Peyer's patch (tissue), 4 donors: ENCODE measurements around the gene GAD1. TPM values are rescaled to one million over a fixed set of nuclear protein-coding genes. Genes with fewer than 3 reads are reported as not detected.

Source experiments
- DNase-seq, 3 donors: peaks; one replicate each; pipeline ENCODE4 v3.0.0-alpha.2; 2017 to 2019
- H3K27ac ChIP-seq, 4 donors: fragments of 200-600 bp; sonication (generic); one replicate each; pipeline ENCODE4 v1.5.1; 2016 to 2019
- H3K27me3 ChIP-seq, 2 donors: fragments of 200-600 bp; sonication (generic); one replicate each; pipeline ENCODE4 v1.5.1; 2019
- H3K36me3 ChIP-seq, 3 donors: fragments of 200-600 bp; sonication (generic); one replicate each; pipeline ENCODE4 v1.5.1; 2016 to 2019
- H3K4me1 ChIP-seq, 4 donors: fragments of 200-600 bp; sonication (generic); one replicate each; pipeline ENCODE4 v1.5.1; 2016 to 2019
- H3K4me3 ChIP-seq, 4 donors: fragments of 200-600 bp; sonication (generic); 1 replicate in 3 of 4; 2 replicates in 1 of 4; pipeline ENCODE4 v1.5.1; 2016 to 2019; ENCODE audit warnings: mild to moderate bottlenecking in 1 of 4
- H3K9me3 ChIP-seq, 4 donors: fragments of 200-600 bp; sonication (generic); one replicate each; pipeline ENCODE4 v1.5.1; 2016 to 2019; ENCODE audit warnings: mild to moderate bottlenecking in 1 of 4
- CTCF ChIP-seq, 6 experiments: fragments of 450-650 bp in 4 of 6; fragments of 200-600 bp in 2 of 6; sonication (generic) in 1 of 6; IDR thresholded peaks; one replicate each; pipeline ENCODE4 v1.5.1; 2017 to 2019; ENCODE audit warnings: antibody characterized with exemption in 6 of 6, mild to moderate bottlenecking in 3 of 6, moderate library complexity in 1 of 6
- POLR2A ChIP-seq, 2 donors: fragments of 450-650 bp; IDR thresholded peaks; one replicate each; pipeline ENCODE4 v1.5.1; 2017; ENCODE audit warnings: antibody characterized with exemption in 2 of 2, mild to moderate bottlenecking in 2 of 2, moderate library complexity in 2 of 2
- total RNA-seq, 4 donors: library from RNA; depleted of rRNA; stranded (reverse); fragments of >200 nt; gene quantifications; one replicate each; pipeline ENCODE4 v1.1.0, GENCODE V29; 2016

GAD1 gene
- total RNA-seq, 4 donors from 2014 or later, result not detected

DNA sequence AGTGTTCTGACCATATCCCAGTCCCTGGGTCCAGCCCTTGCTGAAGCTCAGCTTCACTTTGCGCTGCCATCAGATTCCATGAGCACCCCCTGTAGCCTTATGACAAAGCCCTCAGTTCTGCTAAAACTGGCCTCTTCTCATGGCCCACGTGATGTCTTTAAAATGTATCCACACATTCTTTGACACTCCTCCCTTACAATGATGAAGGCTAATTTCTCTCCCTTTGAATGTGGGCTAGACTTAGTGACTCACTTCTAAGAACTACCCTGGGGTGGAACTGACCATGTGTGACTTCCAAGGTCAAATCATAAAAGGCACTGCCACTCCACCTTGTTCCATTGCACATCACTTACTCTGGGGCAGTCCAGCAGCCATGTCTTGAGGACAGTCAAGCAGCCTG is 67.0 kb downstream of the GAD1 start:
- H3K4me1 ChIP-seq, result no peaks in the 10 kb centered on the region
- no peaks in the 10 kb centered on the region for H3K36me3 ChIP-seq
- no peak for DNase-seq
- no peak overlapping the region for H3K4me3 ChIP-seq
- H3K27me3 ChIP-seq, result no peaks in the 10 kb centered on the region
- TF ChIP-seq POLR2A (IDR thresholded peaks at IDR 0.05) (no peak), CTCF (IDR thresholded peaks at IDR 0.05) (no peak)
- H3K9me3 ChIP-seq, result no peaks in the 10 kb centered on the region
- H3K27ac ChIP-seq, result no peak overlapping the region

DNA sequence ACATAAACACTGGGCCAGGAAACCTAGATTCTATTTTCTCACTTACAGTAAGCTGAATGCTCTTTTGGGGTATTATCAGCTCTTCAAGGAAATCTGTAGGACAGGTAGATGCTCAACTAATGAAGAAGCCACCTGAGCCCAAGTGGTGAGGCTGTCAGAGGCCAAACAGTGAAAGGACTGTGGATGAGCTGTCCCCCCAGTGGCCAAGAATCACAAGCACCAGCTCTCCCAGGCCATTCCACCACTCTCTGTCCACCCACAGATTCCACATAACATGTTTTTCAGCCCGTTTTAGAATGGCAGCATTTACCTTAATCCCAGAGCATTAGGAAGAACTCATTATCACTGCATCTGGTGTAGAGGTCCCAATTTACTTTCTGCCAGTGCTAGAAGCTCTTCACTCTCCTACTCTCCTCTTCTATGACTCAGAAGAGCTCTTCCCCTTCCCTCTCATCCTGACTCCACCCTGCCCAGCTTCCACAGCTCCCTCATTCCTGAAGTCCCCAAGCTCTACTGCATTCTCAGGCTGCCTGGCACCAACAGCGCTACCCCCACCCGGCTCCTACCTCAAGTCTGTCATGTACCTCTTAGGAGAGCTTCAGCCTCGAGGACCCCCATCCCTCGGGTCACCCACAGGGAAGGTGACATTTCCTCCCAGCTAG is 68.6 kb downstream of the GAD1 start:
- H3K27ac ChIP-seq, result no peak overlapping the region
- H3K4me1 ChIP-seq, result no peaks in the 10 kb centered on the region
- no peak overlapping the region for H3K4me3 ChIP-seq
- no peak for DNase-seq
- H3K27me3 ChIP-seq, result no peaks in the 10 kb centered on the region
- TF ChIP-seq CTCF (IDR thresholded peaks at IDR 0.05) (no peak), POLR2A (IDR thresholded peaks at IDR 0.05) (no peak)
- H3K9me3 ChIP-seq, result no peaks in the 10 kb centered on the region
- H3K36me3 ChIP-seq, result no peaks in the 10 kb centered on the region

DNA sequence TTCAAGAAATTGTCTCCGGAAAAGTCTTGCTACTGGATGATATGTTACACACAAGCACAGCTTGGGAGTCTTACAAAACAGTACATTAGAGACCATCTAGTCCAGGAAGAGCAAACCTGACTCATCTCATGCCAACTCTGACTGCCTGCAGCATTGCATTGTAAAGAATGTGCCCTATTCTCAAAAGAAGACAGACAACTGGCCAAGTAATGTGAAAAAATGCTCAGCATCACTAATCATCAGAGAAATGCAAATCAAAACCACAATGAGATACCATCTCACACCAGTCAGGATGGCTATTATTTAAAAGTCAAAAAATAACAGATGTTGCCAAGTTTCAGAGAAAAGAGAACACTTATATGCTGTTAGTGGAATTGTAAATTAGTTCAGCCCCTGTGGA is 69.7 kb downstream of the GAD1 start:
- H3K27ac ChIP-seq, result no peak overlapping the region
- no peak for TF ChIP-seq POLR2A (IDR thresholded peaks at IDR 0.05)
- no peak for DNase-seq
- H3K4me1 ChIP-seq, result no peaks in the 10 kb centered on the region
- no peak overlapping the region for H3K4me3 ChIP-seq
- H3K36me3 ChIP-seq, result no peaks in the 10 kb centered on the region
- H3K9me3 ChIP-seq, result no peaks in the 10 kb centered on the region
- H3K27me3 ChIP-seq, result no peaks in the 10 kb centered on the region

DNA sequence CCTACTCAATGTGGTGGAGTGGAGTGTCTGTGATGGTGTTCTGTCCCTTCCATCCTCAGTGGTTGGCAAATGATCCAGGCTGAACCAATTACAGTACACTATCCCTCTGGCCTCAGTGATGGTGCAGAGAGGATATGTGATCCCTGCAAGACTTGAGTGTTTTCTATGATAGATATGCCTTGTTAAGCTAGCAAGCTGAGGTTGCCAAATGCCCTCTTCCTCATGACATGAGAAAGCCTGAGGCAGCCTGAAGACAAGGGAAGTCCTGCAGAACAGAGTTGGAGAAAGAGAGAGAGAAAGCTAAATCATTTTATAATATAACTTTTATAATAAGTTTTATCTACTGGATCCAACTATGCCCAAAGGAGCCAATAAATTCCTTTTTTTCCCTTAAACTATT is 70.8 kb downstream of the GAD1 start:
- DNase-seq, result no peak
- Histone ChIP-seq H3K4me1 (no peaks in the 10 kb centered on the region), H3K36me3 (no peaks in the 10 kb centered on the region), H3K9me3 (no peaks in the 10 kb centered on the region), H3K27me3 (no peaks in the 10 kb centered on the region), H3K27ac (no peak overlapping the region), H3K4me3 (no peak overlapping the region)
- TF ChIP-seq CTCF (IDR thresholded peaks at IDR 0.05) (no peak), POLR2A (IDR thresholded peaks at IDR 0.05) (no peak)

DNA sequence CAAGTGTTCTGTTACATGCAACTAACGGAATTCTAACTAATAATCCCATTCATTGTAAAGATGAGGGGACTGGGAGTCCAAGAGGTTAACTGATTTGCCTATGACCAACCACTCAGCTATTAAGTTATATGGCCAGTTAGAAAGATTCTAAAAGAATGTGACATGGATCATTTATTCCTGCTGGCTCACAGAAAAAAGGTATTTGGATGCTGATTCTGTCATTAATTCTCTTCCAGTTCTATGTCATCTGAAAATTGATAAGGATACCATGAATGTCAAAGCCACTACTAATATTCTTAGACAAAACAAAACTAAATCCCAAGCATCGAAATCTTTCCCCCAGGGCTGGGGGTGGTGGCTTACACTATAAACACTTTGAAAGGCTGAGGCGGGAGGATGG is 71.2 kb downstream of the GAD1 start:
- H3K36me3 ChIP-seq, result no peaks in the 10 kb centered on the region
- H3K4me3 ChIP-seq, result no peak overlapping the region
- TF ChIP-seq POLR2A (IDR thresholded peaks at IDR 0.05) (no peak), CTCF (IDR thresholded peaks at IDR 0.05) (no peak)
- no peak for DNase-seq
- H3K27ac ChIP-seq, result no peak overlapping the region
- H3K4me1 ChIP-seq, result no peaks in the 10 kb centered on the region
- no peaks in the 10 kb centered on the region for H3K9me3 ChIP-seq
- no peaks in the 10 kb centered on the region for H3K27me3 ChIP-seq

GRCh38 chr2:170891893-170892292 is 75.2 kb downstream of the GAD1 start:
- TF ChIP-seq CTCF (IDR thresholded peaks at IDR 0.05) (no peak), POLR2A (IDR thresholded peaks at IDR 0.05) (no peak)
- Histone ChIP-seq H3K4me1 (no peaks in the 10 kb centered on the region), H3K36me3 (no peaks in the 10 kb centered on the region), H3K9me3 (no peaks in the 10 kb centered on the region), H3K27me3 (no peaks in the 10 kb centered on the region), H3K4me3 (no peak overlapping the region), H3K27ac (no peak overlapping the region)
- DNase-seq, result no peak
